GM18861 (cell line): ENCODE measurements around the gene ZNF740.
"Not testable (repeated sequence)": the region's sequence is repeated elsewhere in the genome, so short reads cannot be mapped to it uniquely, and the experiment has no call there.

Experiments used
- ATAC-seq: cut with Tn5 transposase; IDR thresholded peaks from one replicate; pipeline ENCODE4 v1.9.1; 2021; ENCODE audit not compliant: unreplicated experiment

ZNF740 gene, protein sequence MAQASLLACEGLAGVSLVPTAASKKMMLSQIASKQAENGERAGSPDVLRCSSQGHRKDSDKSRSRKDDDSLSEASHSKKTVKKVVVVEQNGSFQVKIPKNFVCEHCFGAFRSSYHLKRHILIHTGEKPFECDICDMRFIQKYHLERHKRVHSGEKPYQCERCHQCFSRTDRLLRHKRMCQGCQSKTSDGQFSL

DNA sequence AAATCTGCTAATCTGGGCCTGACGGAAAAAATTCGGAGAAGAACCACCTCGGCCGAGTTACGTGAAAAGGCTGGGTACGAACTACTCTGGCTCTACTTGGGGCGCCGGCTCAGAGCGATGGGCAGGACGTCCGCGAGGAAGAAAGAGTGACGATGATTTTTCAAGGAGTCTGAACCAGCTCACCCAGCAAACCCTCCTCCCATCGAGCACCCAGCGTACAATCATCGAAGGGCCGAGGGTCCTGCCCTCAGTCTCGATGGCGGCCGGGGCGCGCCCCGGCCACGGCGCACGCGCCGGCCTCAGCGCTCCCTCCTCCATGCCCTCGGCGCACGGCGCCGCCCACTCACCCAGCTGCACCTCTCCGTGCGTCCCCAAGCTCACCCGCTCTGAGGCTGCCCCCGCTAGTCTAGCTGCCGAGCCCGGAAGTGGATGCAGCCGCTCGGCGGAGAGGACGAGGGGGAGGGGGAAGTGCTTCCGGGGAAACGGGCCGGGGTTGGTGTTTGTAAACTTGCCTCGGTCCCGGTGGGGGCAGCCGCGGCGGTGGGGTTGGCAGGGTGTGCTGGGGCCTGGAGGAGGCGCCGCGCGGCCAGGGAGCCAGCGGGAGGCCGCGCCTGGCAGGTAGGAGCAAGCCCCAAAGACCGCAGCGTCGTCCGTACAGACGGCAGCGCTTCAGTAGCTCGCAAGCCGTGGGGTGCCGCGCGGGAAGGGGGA is at the start of gene ZNF740, which contains the start of gene CSAD:
TSS of gene ZNF740 (plus strand) at position 503 of the 711 bp plus-strand sequence. CDS start 1,262 bp downstream, outside the sequence.
TSS of gene CSAD (minus strand) at position 706 of the 711 bp plus-strand sequence. CDS start 7,455 bp downstream, outside the sequence.
- ATAC-seq: peak; percentile 85

DNA sequence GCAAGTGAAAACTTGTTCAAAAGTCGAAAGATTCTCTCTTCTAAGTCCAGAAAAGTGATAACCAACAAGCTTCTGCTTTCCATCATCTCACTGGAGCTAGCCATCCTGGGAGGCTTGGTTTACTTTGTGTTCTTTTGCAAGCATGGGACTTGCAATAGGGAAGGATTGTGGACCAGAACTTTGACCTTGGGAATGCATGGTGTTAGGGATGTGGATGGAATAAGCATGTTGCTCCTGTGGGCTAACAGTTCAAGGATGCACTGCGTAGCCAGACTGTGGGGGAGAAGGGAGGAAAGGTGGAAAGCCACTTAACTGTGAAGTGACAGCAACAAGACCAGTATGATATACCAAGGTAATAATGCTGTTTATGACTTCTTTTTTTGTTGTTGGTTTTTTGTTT is 48.7 kb upstream of the ZNF740 start:
- ATAC-seq: no peak

DNA sequence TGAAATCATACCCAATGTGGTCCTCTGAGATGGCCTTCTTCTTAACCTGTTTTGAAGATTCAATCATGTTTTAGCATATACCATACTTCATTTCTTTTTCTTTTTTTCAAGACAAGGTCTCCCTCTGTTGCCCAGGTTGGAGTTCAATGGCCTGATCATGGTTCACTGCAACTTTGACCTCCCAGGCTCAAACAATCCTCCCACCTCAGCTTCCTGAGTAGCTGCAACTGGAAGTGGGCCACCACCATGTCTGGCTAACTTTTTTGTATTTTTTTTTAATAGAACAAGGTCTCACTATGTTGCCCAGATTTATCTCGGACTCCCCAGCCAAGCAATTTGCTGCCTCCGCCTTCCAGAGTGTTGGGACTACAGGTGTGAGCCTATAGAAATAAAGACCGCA is 46.8 kb upstream of the ZNF740 start:
- ATAC-seq: no peak

DNA sequence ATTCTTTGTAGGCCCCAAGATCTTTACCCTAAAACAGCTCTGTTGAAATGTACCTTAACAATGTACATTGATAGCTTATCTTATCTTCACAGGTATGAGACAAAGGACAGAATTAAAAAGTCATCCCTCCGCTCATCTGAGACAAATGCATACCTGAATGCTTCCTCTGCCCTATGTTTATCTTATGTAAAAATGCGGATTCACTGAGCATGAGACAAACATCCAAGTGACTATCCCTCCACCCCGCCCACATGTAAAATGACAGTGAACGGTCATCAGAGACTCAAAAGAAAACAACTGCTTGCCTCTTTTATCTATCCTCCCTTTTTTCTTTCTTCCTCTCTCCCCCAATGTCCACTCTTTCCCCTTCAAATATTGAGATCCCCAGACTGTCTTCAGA is 37.2 kb upstream of the ZNF740 start:
- no peak for ATAC-seq

DNA sequence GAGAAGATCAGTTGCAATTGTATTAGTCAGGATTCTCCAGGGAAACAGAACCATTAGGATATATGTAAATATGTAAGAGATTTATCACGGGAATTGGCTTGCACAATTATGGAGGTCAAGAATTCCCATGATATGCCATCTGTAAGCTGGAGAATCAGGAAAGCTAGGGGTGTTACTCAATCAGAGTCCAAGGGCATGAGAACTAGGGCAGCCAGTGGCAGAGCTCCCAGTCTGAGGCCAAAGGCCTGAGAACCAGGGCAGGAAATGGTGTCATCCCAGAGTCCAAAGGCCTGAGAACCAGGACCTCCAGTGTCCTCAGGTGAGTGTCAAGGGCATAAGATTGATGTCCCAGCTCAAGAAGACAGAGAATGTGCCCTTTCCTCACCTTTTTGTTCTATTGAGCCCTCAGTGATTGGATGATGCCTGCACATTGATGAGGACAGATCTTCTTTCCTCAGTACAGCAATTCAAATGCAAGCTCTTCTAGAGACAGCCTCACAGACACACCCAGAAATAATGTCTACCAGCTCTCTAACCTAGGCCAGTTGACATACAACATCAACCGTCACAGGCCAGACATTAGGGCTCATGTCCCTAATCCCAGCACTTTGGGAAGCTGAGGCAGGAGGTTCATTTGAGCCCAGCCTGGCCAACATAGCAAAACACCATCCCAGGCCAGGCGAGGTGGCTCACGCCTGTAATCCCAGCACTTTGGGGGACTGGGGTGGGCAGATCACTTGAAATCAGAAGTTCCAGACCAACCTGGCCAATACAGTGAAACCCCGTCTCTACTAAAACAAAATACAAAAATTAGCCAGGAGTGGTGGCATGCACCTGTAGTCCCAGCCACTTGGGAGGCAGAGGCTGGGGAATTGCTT is 34.9 kb upstream of the ZNF740 start:
- ATAC-seq: no peak

DNA sequence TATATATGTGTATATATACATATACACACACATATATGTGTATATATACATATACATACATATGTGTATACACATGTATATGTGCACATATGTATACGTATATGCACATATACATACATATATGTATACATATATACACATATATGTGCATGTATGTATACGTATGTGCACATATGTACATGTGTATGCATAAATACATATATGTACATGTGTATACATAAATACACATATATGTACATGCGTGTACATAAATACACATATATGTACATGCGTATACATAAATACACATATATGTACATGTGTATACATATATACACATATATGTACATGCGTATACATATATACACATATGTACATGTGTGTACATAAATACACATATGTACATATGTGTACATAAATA is 33.3 kb upstream of the ZNF740 start:
- no peak for ATAC-seq

DNA sequence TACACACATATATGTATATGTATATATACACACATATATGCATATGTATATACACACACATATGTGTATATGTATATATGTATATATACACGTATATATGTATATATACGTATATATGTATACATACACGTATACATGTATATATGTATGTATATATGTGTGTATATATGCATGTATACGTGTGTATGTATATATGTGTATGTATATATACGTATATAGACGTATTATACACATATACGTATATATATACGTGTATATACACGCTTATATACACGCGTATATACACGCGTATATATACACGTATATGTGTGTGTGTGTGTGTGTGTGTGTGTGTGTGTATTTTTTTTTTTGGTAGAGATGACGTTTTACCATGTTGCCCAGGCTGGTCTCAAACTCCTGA is 32.9 kb upstream of the ZNF740 start:
- ATAC-seq: no peak

DNA sequence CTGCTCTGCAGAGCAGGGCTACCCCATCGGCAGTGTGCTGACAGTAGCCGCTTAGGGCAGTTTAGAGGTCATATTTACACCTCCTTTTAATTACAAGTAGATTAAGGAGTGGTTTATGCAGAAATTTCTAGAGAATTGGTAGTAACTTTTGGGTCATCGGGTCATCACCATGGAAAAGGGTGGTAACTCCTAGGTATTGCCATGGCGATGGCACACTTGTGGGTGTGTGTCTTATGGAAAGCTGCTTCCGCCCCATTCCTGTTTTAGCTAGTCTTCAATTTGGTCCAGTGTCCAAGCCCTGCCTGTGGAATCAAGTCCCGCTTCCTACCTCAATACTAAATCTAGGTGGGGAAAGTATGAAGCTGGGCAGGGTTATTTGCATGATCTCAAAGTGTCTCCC is 29.5 kb upstream of the ZNF740 start:
- no peak for ATAC-seq

DNA sequence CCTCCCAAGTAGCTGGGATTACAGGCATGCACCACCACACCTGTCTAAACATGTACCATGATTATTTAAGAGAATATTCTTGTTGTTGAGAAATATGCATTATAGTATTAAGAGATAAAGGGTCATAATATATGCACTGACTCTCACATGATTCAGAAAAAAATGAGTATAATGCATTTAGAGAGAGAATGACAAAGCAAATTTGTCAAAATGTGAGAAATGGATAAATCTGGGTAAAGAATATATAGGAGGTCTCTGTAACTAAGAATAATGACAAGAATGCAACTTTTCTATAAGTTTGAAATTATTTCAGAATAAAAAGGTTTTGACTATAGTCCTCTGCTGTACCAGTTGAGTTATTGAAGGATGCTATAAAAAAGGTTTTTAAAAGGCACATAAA is 28.1 kb upstream of the ZNF740 start:
- ATAC-seq: no peak

DNA sequence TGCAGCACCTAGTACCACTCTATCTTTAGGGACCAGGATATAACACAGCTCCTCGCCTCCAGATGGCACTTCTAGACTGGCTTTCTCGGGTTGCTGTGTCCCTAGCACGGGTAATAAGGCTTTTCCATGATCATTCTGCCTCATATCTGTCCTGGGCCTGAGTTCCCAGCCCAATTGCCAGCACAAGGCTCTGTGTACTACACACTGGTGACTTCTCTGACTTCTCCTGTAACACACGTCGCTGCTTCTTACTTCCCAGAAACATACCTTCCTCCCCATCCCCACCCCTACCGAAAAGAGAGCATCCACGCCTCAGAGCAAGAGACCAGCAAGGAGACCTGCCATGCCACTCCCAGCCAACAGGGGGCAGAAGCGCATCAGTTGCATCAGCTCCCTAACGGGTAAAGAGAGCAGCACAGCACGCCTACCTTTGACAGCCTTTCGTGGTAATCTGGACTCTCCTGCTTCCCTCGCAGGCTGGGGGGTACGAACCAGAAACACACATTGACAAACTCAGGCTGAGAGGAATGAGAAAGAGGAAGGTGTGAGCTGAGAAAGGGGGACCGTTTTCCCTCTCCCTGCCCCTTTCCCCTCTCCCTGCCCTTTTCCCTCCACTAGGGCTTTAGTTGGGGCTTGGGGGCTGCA is 21.2 kb upstream of the ZNF740 start:
- peak; percentile 57 for ATAC-seq

DNA sequence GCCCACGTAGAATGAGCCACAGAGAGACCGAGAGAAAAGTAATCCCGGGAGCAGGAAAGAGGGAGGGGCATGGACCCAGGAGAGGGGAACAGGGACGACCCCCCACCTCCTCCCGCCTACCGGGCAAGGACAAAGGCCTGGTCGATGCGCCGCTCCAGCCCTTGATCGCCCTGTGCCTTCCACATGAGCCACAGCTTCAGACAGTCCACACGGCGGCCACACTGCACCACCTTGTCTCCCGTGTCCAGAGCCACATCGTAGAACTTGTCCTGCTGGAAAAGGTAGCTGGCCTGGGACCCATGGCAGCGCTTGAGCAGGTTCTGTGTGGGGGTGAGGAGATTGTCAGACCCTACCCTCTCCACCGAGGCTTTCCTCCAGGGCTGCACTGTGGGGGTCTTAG is 20.5 kb upstream of the ZNF740 start:
- no peak for ATAC-seq

DNA sequence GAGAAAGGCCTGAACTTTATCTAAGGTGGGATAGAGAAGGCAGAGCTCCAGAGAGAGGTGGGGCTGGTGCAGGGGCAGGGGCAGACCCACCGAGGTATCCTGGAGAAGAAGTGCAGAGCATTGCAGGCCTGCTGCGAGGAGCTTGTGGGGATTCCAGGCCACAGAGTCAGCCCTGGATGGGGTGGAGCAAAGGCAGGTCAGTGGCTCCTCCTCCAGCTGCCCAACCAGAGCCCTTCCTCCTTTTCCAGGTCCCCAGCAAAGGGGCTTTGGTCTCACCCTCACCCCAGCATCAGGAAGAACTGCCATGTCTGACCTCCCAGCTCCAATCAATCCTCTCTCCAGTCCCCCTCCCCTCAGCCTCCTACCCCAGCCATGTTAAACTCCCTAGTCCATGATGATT is 19.8 kb upstream of the ZNF740 start:
- ATAC-seq: no peak

DNA sequence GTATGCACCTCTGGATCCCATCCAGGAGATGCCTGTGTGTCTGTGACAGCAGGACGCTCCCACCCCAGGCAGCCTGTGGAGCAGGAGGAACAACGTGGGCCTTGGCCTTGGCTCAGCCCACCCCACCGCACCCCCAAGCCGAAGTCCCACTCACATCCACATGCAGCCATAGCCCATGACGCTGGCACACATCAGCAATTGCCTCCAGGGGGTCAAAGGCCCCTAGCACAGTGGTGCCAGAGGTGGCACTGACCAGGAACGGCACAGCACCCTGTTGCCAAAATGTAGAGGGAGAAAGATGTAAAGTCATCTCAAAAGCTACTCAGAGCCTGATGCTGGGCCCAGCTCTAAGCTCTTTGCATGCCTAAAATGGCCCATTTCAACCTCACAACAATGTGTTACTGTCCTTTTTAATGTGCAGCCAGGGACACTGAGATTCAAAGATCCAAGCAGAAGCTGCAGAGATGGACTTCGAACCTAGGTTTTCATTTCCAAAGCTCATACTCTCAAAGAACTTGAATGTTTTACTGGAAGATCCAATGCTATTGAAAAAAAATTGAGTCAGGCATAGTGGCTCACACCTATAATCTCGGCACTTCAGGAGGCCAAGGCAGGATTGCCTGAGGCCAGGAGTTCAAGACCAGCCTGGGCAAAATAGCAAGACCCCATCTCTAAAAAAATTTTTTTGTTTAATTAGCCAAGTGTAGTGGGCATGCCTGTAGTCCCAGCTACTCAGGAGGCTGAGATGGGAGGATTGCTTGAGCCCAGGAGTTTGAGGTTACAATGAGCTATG is 19.2 kb upstream of the ZNF740 start:
- ATAC-seq: no peak

DNA sequence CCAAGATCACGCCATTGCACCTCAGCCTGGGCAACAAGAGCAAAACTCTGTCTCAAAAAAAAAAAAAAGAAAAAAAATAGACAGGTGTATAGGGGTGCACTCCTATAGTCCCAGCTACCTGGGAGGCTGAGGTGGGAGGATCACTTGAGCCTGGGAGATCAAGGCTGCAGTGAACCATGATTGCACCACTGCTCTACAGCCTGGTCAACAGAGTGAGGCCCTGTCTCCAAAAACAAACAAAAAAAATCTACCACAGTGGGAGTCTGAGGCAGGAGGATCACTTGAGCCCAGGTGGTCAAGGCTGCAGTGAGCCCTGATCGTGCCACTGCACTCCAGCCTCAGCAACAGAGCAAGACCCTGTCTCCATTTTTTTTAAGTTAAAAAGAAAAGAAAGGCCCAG is 17.5 kb upstream of the ZNF740 start:
- ATAC-seq: not testable (repeated sequence)

DNA sequence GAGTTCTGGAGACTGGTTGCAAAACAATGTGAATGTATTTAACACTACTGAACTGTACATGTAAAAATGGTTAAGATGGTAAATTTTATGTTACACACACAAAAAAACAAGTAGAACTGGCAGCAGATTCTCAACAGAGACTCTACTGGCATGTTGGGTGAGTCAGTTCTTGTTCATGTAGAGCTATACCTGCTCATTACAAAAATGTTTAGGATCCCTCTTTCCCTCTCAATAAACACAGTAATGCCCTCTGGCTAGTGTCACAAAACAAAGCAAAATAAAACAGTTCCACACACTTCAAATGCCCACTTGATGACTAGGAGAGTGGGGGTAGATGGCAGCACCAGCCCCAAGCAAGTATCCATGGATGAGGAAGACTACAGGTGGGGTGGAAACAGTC is 13.7 kb upstream of the ZNF740 start:
- ATAC-seq: no peak

DNA sequence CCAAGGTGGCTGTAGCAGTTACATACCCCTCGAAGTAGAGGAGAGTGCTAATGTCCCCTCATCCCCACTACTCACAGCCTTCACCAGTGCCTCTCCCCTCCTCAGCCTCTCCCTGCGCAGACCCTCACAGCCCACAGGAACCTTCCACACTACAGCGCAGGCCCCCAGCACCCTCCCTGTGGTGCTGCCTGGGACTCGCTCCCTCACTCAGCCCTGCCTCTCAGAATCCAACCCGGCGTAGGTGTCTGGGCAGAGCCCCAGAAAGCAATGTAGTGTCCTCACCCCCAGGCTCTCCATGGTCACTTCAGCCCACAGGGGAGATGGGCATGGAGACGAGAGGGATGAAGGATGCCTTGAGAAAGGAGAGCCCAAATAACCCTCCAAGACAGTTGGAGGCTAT is 10.9 kb upstream of the ZNF740 start:
- no peak for ATAC-seq

DNA sequence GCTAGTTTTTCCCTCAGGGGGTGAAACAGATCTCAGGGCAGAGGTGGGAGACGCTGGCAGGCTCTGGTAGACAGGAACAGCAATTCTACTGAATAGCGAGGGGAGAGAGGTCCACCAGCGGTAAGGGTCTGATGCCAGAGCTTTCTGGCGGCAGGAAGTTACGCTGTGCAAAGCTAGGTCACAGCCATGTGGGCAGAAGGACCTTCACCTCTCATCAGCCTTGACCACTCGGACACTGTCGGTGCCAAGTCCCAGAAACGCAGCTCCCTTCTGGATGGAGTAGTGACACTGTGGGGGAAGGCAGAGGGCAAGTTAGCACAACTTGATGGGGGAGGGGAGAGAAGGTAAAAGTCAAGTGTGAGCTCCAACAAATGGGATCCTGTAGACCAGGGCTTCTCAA is 10.3 kb upstream of the ZNF740 start:
- ATAC-seq: no peak

DNA sequence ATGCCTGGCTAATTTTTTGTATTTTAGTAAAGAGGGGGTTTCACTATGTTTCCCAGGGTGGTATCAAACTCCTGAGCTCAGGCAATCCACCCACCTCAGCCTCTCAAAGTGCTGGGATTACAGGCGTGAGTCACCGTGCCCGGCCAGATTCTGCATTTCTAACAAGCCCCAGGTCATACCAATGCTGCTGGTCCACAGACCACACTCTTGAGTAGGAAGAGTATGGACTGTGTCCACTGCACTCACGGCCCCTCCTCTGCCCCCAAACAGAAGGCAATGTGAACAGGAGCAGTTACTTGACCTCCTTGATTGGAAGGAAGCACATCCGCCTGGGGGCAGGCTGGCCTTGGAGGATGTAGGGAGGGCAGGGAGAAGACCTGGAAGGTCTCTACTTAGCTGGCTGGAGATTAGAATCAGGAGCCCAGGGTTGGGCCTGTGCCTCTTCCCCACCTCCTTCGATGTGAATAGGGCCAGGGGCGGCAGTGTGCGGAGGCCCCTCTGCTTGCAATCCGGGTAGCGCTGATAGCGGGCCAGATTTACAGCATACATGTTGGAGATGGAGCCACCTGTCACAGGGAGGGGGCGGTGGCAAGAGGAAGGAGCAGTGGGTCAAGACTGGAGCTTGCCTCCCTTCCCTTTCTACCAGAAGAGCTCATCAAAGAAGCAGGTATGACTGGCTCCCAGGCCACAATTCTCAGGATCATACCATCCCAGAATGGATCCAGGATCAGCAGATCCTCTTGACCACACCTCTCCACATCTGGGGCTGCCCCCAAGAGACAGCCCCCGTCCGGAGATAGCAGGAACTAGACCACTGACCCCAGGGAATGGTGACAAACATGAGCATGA is 9.4 kb upstream of the ZNF740 start:
- ATAC-seq: no peak

DNA sequence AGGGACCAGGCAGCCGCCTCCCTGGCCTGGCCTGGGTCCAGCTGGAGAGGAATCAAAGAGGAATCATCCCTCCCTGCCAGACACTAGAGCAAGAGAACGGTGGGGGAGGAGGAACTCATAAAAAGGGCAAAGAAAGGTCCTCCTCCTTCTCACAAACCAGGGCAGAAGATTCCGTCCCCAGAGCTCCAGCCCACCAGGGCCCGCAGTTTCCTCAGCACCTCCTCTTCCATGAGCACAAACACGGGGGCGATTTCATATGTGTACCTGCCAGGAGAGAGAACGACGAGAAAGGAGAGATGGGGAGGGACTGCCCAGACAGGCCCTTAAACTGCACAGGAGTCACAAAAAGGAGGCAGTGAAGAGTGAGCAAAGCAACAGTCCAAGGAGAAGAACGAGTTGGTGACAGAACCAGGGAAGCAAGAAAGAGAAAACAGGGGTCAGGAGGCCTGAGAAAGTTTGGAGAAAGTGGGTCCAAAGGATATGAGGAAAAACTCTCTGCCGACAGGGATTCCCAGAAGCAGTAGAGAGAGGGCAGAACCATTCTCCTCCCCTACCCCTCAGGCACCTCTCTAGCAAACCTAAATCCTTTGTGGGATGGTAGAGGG is 8.7 kb upstream of the ZNF740 start:
- no peak for ATAC-seq
